Prostate gland (tissue), 2 donors: ENCODE measurements around the gene PLEKHD1. TPM values are rescaled to one million over a fixed set of nuclear protein-coding genes. Genes with fewer than 3 reads are reported as not detected.

Experiments
- DNase-seq: peaks from one replicate; pipeline ENCODE4 v3.0.0-alpha.2; 2019; ENCODE audit warnings: low spot score
- H3K27ac ChIP-seq, 2 donors: fragments of 200-600 bp; sonication (generic); 2 replicates each; pipeline ENCODE4 v1.5.1; 2017 to 2019
- H3K27me3 ChIP-seq: fragments of 200-600 bp; sonication (generic); replicated peaks from 2 replicates; pipeline ENCODE4 v1.5.1; 2019; ENCODE audit not compliant: insufficient read depth
- H3K36me3 ChIP-seq, 2 donors: fragments of 200-600 bp; sonication (generic); 1 replicate in 1 of 2; 2 replicates in 1 of 2; pipeline versions ENCODE4 v1.5.1 to v1.8.1; 2017 to 2019
- H3K4me1 ChIP-seq: fragments of 200-600 bp; sonication (generic); replicated peaks from 2 replicates; pipeline ENCODE4 v1.5.1; 2019
- H3K4me3 ChIP-seq, 2 donors: fragments of 200-600 bp; sonication (generic); 2 replicates each; pipeline ENCODE4 v1.5.1; 2017 to 2019
- H3K9me3 ChIP-seq: fragments of 200-600 bp; sonication (generic); 2 replicates; pipeline ENCODE4 v1.5.1; 2017
- CTCF ChIP-seq, 4 experiments: fragments of 200-600 bp in 2 of 4; fragments of 450-650 bp in 2 of 4; sonication (generic) in 2 of 4; IDR thresholded peaks; 1 replicate in 3 of 4; 2 replicates in 1 of 4; pipeline ENCODE4 v1.5.1; 2016 to 2019; ENCODE audit warnings: antibody characterized with exemption in 4 of 4, mild to moderate bottlenecking in 2 of 4, moderate library complexity in 2 of 4
- POLR2A ChIP-seq: fragments of 450-650 bp; IDR thresholded peaks from one replicate; pipeline ENCODE4 v1.6.1; 2016; ENCODE audit warnings: antibody characterized with exemption, mild to moderate bottlenecking
- POLR2AphosphoS5 ChIP-seq: sonication (generic); formaldehyde crosslinking; IDR thresholded peaks from one replicate; pipeline ENCODE4 v1.6.1; 2017; ENCODE audit warnings: antibody characterized with exemption
- WGBS: methylation state at CpG from one replicate; pipeline ENCODE4 v1.1.5; 2018; 5-methylcytosine and 5-hydroxymethylcytosine counted together
- intact Hi-C: fragments of 100-400 bp; cut with DNase I; formaldehyde crosslinking; loops from one replicate; pipeline ENCODE4 v1.14.2; 2022
- total RNA-seq, 2 donors: library from RNA; depleted of rRNA; stranded (reverse); fragments of >200 nt; gene quantifications; one replicate each; pipeline ENCODE4 v1.1.0, GENCODE V29; 2016

Gene PLEKHD1
- total RNA-seq, 2 donors from 2014 or later: 0.27 to 0.40 TPM

- no peaks in the 10 kb centered on the region for H3K9me3 ChIP-seq
- no peaks in the 10 kb centered on the region for H3K27me3 ChIP-seq
- DNase-seq: no peak
- no peaks in the 10 kb centered on the region for H3K36me3 ChIP-seq
- no peak overlapping the region for H3K27ac ChIP-seq
- H3K4me3 ChIP-seq: no peak overlapping the region
- no peak for TF ChIP-seq POLR2AphosphoS5
- TF ChIP-seq POLR2A: no peak
- TF ChIP-seq CTCF (IDR thresholded peaks at IDR 0.05): no peak
- H3K4me1 ChIP-seq: no peaks in the 10 kb centered on the region
- intact Hi-C loops: no loop called here
Measured at GRCh38 chr14:69536971-69537370, 52.4 kb downstream of the PLEKHD1 start.

GRCh38 chr14:69537900-69538299 lies 53.4 kb downstream of the PLEKHD1 start:
- no peak for TF ChIP-seq CTCF (IDR thresholded peaks at IDR 0.05)
- TF ChIP-seq POLR2A: no peak
- TF ChIP-seq POLR2AphosphoS5: no peak
- Histone ChIP-seq H3K4me3 (no peak overlapping the region), H3K27me3 (no peaks in the 10 kb centered on the region), H3K9me3 (no peaks in the 10 kb centered on the region), H3K36me3 (no peaks in the 10 kb centered on the region), H3K4me1 (no peaks in the 10 kb centered on the region), H3K27ac (no peak overlapping the region)
- no peak for DNase-seq
- 93% methylated on average over 1 of the region's 1 CpG for WGBS
- intact Hi-C loops: no loop called here

- H3K27me3 ChIP-seq: no peaks in the 10 kb centered on the region
- no peaks in the 10 kb centered on the region for H3K9me3 ChIP-seq
- no peak overlapping the region for H3K27ac ChIP-seq
- H3K36me3 ChIP-seq: no peaks in the 10 kb centered on the region
- DNase-seq: no peak
- WGBS: 97% methylated on average over 1 of the region's 1 CpG
- H3K4me3 ChIP-seq: no peak overlapping the region
- no peaks in the 10 kb centered on the region for H3K4me1 ChIP-seq
- intact Hi-C loops: no loop called here
- TF ChIP-seq POLR2A (no peak), CTCF (IDR thresholded peaks at IDR 0.05) (no peak), POLR2AphosphoS5 (no peak)
Measured at GRCh38 chr14:69538766-69539165, 54.2 kb downstream of the PLEKHD1 start.

- H3K4me3 ChIP-seq: no peak overlapping the region
- TF ChIP-seq POLR2A: no peak
- no peak for TF ChIP-seq CTCF (IDR thresholded peaks at IDR 0.05)
- TF ChIP-seq POLR2AphosphoS5: no peak
- intact Hi-C loops: no loop called here
- no peaks in the 10 kb centered on the region for H3K36me3 ChIP-seq
- H3K27me3 ChIP-seq: peaks cover 2% of the 10 kb centered on the region
- no peaks in the 10 kb centered on the region for H3K9me3 ChIP-seq
- 73% methylated on average over 6 of the region's 6 CpGs for WGBS
- no peak overlapping the region for H3K27ac ChIP-seq
- no peaks in the 10 kb centered on the region for H3K4me1 ChIP-seq
- no peak for DNase-seq
Measured at GRCh38 chr14:69539631-69540410, 55.3 kb downstream of the PLEKHD1 start.

GRCh38 chr14:69540654-69541335 lies 56.3 kb downstream of the PLEKHD1 start:
- DNase-seq: no peak
- intact Hi-C loops: no loop called here
- H3K27ac ChIP-seq: no peak overlapping the region

More at GRCh38 chr14:69540654-69541335, 56.3 kb downstream of the PLEKHD1 start:
- Histone ChIP-seq H3K9me3 (no peaks in the 10 kb centered on the region), H3K27me3 (peaks cover 2% of the 10 kb centered on the region), H3K4me1 (no peaks in the 10 kb centered on the region), H3K4me3 (no peak overlapping the region), H3K36me3 (no peaks in the 10 kb centered on the region)
- TF ChIP-seq POLR2A: no peak
- no peak for TF ChIP-seq CTCF (IDR thresholded peaks at IDR 0.05)
- no peak for TF ChIP-seq POLR2AphosphoS5
- 39% methylated on average over 5 of the region's 5 CpGs for whole genome bisulfite sequencing
